NCI-H82 treated with DMSO at 0.1 percent for 48 hours (cell line): Measurements from ENCODE around the gene CLASP2.
"Not testable (repeated sequence)": the region's sequence is repeated elsewhere in the genome, so short reads cannot be mapped to it uniquely, and the experiment has no call there.

Source experiments
- DNase-seq: peaks from one replicate; lab custom pipeline; 2025; ENCODE audit not compliant: unreplicated experiment; lab: John Stamatoyannopoulos, UW

Gene CLASP2

DNA sequence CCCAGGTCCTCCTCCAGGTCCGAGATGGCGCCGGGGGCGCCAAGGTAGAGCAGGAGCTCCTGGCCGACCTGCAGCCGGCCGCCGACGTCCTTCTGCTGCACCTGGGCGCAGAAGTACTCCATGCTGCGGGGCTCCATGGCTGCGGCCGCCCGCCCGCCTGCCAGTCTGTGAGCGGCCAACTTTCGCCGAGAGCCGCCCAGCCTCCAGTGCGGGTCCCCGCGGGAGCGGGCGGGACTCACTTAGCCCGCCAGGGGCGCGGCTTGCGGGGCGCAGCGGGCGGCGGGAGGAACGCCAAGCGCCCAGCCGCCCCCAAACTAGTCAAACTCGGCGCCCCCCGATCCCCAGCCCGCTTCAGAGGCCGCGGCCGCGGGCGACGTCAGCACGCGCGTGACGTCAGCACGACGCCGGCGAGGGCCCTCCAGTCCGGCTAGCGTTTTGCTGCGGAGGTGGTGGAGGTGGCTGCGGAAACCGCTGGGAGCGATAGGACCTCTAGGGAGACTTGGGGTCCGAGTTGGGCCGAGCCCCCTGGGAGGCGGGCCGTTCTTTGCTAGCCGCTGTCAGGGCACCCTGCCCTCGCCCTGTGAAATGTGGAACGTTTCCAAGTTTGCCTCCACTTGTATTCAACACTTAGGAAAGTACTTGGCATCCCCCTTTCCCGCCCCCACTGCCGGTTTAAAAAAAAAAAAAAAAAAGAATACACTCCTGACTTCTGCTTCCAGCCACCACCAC lies at the start of gene CLASP2:
CLASP2 (minus strand) TSS at position 389 of the 729 bp plus-strand sequence; CDS start at position 137, 252 bp downstream.
- peak; percentile 48 for DNase-seq

GRCh38 chr3:33758864-33759263 lies 40.8 kb upstream of the CLASP2 start:
- no peak for DNase-seq

DNA sequence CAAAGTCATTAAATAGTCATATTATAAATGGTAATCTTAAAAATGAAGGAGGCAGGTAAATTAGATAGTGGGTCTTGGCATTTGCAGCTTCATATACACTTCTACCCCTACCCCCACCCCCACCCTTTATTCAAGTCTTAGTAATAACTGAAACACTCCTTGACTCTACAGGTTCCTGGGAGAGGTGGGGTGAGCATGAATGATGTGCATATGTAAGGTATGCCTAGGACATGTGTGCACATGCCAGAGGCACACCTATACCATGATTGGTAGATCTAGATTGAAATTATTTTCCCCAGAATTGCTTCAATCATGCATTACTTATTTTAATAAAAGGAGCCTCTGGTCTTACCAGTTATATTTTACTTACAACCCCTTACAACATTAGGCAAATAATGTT lies 40.2 kb upstream of the CLASP2 start:
- DNase-seq, result no peak

DNA sequence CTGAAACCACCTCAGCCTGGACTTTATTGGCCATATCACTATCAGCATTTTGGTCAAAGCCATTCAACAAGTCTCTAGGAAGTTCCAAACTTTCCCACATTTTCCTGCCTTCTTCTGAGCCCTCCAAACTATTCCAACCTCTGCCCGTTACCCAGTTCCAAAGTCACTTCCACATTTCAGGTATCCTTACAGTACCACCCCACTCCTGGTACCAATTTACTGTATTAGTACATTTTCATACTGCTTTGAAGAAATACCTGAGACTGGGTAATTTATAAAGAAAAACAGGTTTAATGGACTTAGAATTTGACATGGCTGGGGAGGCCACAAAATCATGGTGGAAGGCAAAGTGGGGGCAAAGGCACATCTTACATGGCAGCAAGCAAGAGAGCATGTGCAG lies 36.3 kb upstream of the CLASP2 start:
- DNase-seq, result not testable (repeated sequence)

- no peak for DNase-seq
These were observed 33.3 kb upstream of the CLASP2 start for GRCh38 chr3:33751336-33751735.

DNA sequence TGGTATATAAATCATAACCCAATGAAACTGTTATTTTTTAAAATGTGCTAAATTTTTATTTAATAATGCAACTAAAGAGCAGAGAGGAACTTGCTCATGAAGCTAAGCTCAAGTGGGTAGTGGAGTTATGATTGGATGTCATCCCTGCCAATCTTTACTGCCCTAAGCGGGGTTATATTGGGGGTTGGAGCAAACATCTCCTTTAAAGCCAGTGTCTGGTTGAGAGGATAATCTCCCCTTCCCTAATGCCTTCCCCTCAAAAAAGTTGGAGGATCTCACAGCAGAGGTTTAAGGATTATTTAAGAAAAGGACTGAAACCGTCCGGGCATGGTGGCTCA lies 32.1 kb upstream of the CLASP2 start:
- DNase-seq, result peak; percentile 1

- no peak for DNase-seq
These were observed 31.6 kb upstream of the CLASP2 start for GRCh38 chr3:33749546-33750210.

DNA sequence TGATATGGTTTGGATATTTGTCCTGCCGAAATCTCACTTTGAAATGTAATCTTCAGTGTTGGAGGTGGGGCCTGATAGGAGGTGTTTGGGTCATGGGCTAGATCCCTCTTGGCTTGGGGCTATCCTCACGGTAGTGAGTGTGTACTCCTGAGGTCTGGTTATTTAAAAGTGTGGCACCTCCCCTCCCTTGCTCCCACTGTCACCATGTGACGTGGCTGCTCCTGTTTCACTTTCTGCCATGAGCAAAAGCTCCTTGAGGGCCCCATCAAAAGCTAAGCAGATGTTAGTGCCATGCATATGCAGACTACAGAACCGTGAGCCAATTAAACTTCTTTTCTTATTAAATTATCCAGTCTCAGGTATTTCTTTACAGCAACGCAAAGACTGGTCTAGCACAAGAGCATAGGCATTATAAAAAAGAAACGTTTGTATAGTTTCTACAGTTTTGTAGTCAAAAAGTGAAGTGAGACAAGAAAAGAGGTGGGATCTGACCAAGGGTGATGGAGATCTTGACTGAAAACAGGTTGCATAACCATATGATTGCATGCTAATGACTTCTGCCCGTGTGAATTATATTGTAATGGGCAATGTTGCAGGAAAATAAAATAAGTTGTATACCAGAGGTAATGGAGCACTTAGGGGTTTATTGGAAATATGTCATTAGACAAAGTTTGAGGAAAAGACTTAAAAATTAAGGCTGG lies 28.5 kb upstream of the CLASP2 start:
- no peak for DNase-seq

DNA sequence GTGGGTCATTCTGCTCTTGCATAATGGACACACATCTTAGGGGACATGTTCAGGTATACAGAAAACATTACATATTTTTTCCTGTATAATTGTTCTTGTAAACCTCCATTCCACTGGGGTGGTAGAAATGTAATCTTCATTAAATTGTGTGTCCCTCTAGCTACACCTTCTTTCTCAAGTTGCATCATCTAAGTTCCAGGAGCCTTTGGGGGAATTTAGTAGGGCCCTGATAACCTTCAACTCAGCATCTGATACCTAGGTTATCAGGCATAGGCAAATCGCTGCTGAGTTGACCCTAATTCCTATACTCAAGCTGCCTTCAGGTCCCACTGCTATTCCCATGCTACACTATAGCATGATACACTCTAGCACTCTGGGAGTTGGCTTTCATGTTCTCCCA lies 19.1 kb upstream of the CLASP2 start:
- DNase-seq, result no peak

- no peak for DNase-seq
These were observed 14.3 kb upstream of the CLASP2 start for GRCh38 chr3:33732394-33732793.

GRCh38 chr3:33729993-33730392 lies 11.9 kb upstream of the CLASP2 start:
- DNase-seq, result no peak

DNA sequence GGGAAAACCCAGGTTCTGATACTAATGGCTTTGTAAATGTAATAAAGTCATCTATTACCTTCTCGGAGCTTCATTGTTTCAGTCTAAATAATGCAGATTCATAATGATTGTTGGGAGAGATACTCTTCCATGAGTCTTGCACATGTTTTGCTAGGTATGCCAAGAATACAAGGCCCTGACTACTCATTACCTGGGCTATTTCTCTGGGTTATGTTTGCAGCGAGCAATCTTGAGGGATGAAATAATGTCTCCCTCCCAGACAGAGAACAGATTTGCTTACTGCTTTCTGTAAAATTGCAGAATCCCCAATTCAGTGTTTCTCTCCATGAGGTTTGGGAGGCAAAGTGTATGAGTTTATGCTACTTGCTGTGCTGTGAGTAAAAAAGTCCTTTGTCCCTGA lies 6.2 kb upstream of the CLASP2 start:
- DNase-seq, result no peak

- DNase-seq, result no peak
These were observed 4.7 kb upstream of the CLASP2 start for GRCh38 chr3:33722626-33723370.

DNA sequence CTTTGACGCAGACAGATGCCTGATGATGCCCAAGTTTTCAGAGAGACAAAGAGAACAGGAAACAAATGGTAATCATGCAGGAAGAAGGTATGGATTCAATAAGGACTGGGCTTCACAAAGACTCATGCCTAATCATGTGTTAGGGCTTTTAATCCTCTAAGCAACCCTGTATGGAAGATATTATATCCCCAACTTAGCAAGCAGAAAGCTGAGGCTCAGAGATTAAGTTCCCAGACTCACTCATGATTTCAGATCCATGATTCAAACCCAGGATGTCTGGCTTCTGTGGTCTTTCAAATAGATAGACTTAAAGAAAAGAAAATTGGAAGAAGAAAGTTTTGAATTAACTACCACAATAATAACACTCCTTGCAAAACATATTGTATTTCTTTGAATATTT lies 4.1 kb upstream of the CLASP2 start:
- no peak for DNase-seq

GRCh38 chr3:33718595-33718907 lies 497 bp upstream of the CLASP2 start:
- DNase-seq, result no peak

- DNase-seq, result peak; percentile 13
These were observed 513 bp downstream of the CLASP2 start for GRCh38 chr3:33717616-33717865.

GRCh38 chr3:33716227-33716626 lies 1.8 kb downstream of the CLASP2 start:
- DNase-seq, result no peak

DNA sequence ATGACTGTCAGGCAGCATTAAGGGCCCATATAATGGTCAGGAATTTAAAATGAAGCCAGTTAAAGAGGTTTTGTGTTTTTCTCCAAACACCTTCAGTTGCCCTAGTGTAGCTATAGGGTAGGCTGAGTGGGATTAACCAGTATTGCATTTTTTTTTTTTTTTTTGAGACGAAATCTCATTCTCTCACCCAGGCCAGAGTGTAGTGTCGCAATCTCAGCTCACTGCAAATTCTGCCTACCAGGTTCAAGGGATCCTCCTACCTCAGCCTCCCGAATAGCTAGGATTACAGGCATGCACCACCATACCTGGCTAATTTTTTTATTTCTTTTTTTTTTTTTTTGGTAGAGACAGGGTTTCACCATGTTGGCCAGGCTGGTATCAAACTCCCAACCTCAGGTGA lies 7.0 kb downstream of the CLASP2 start:
- DNase-seq, result no peak

GRCh38 chr3:33706056-33706455 lies 12.0 kb downstream of the CLASP2 start:
- no peak for DNase-seq

GRCh38 chr3:33704891-33705290 lies 13.2 kb downstream of the CLASP2 start:
- DNase-seq, result no peak

DNA sequence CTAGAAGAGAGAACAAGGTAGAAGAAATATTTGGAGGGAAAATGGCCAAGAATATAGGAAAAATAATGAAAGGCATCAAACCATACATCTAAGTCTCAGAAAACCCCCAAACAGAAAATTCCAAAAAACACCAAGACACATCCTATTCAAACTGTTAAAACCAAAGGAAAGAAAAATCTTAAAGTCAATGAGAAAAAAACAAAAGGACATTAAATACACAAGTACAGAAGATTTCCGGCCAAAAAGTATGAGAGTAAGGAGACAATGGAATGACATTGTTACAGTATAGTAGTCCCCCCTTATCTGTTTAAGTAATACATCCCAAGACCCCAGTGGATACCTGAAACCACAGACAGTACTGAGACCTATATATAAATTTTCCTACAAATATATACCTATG lies 18.8 kb downstream of the CLASP2 start:
- no peak for DNase-seq

DNA sequence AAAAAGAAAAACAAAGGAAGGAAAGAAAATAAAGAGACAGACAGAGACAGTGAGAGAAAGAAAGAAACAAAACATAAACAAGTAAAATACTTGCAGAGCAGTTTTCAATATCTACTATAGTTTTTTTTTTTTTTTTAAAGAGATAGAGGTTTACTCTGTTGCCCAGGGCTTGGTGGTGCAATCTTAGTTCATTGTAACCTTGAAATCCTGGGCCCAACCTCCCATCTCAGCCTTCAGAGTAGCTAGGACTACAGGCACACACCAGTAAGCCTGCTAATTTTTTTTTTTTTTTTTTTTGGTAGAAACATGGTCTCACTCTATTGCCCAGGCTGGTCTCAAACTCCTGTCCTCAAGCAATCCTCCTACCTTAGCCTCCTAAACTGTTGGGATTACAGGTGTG lies 23.1 kb downstream of the CLASP2 start:
- no peak for DNase-seq
